Measurements from ENCODE around the gene KLHL29.

KLHL29 gene

GRCh38 chr2:23397478-23397877 is 12.5 kb downstream of the KLHL29 start:
- no peak for DNase-seq (ENCODE audit: low read depth)

- no peak for DNase-seq (ENCODE audit: low read depth)
Observed at GRCh38 chr2:23399674-23400261, 14.8 kb downstream of the KLHL29 start.

- DNase-seq (ENCODE audit: low read depth): no peak
Observed at GRCh38 chr2:23400703-23401102, 15.7 kb downstream of the KLHL29 start.

- DNase-seq (ENCODE audit: low read depth): no peak
Observed at GRCh38 chr2:23401427-23402204, 16.6 kb downstream of the KLHL29 start.

GRCh38 chr2:23402205-23402740 is 17.3 kb downstream of the KLHL29 start:
- no peak for DNase-seq (ENCODE audit: low read depth)

- DNase-seq (ENCODE audit: low read depth): no peak
Observed at GRCh38 chr2:23404426-23404825, 19.4 kb downstream of the KLHL29 start.

- no peak for DNase-seq (ENCODE audit: low read depth)
Observed at GRCh38 chr2:23409248-23409647, 24.3 kb downstream of the KLHL29 start.

GRCh38 chr2:23410596-23410995 is 25.6 kb downstream of the KLHL29 start:
- no peak for DNase-seq (ENCODE audit: low read depth)

- DNase-seq (ENCODE audit: low read depth): no peak
Observed at GRCh38 chr2:23411752-23412431, 26.9 kb downstream of the KLHL29 start.

GRCh38 chr2:23412556-23413155 is 27.7 kb downstream of the KLHL29 start:
- DNase-seq (ENCODE audit: low read depth): no peak

GRCh38 chr2:23413641-23414040 is 28.7 kb downstream of the KLHL29 start:
- DNase-seq (ENCODE audit: low read depth): no peak

- DNase-seq (ENCODE audit: low read depth): no peak
Observed at GRCh38 chr2:23414106-23414505, 29.1 kb downstream of the KLHL29 start.

GRCh38 chr2:23414871-23415270 is 29.9 kb downstream of the KLHL29 start:
- DNase-seq (ENCODE audit: low read depth): no peak

- no peak for DNase-seq (ENCODE audit: low read depth)
Observed at GRCh38 chr2:23417310-23417709, 32.3 kb downstream of the KLHL29 start.

- no peak for DNase-seq (ENCODE audit: low read depth)
Observed at GRCh38 chr2:23418056-23418455, 33.1 kb downstream of the KLHL29 start.

- no peak for DNase-seq (ENCODE audit: low read depth)
Observed at GRCh38 chr2:23418461-23418911, 33.5 kb downstream of the KLHL29 start.

- DNase-seq (ENCODE audit: low read depth): no peak
Observed at GRCh38 chr2:23419171-23420090, 34.5 kb downstream of the KLHL29 start.

- no peak for DNase-seq (ENCODE audit: low read depth)
Observed at GRCh38 chr2:23420091-23420839, 35.3 kb downstream of the KLHL29 start.

- DNase-seq (ENCODE audit: low read depth): no peak
Observed at GRCh38 chr2:23420840-23421476, 36.0 kb downstream of the KLHL29 start.
